DMS53 treated with DMSO at 0.1 percent for 48 hours (cell line): Measurements from ENCODE around the gene PAPPA.

Source experiments
- DNase-seq: peaks from one replicate; lab custom pipeline; 2025; ENCODE audit not compliant: unreplicated experiment; lab: John Stamatoyannopoulos, UW

The PAPPA gene

DNA sequence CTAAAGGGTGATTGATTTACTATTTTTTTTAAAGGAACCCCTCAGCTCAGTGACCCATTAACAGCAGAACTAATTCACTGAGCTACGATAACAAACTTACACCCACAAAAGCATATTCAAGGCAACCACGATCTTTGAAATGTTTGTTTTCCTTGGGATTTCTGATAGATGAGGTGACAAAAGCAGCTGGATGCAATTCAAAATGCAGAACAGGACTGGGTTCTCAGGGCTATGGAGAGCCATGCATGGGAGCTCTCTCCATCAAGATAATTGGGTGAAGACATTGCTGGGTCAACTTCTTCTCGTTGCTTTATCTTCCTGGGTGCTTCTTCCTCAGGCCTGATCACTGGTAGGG, 60.1 kb downstream of the PAPPA start:
- no peak for DNase-seq

DNA sequence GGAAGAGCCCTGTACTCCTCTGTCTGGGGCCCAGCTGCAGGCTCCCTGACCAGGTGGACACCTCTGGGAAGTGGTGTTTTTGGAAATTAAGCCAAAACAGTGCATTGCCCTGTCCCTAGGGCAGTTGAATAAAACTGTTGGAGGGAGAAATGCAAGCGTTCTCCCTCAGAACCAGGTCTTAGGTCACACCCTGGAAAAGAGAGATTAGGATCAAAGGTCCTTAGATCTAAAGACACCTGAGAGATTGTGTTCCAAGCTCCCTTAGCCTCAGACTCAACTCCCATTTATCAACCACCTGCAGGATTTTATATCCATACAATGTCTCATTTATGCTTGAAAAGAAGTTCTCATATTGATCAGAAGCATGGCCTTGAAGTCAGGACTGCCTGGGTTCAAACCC, 64.8 kb downstream of the PAPPA start:
- DNase-seq: no peak

DNA sequence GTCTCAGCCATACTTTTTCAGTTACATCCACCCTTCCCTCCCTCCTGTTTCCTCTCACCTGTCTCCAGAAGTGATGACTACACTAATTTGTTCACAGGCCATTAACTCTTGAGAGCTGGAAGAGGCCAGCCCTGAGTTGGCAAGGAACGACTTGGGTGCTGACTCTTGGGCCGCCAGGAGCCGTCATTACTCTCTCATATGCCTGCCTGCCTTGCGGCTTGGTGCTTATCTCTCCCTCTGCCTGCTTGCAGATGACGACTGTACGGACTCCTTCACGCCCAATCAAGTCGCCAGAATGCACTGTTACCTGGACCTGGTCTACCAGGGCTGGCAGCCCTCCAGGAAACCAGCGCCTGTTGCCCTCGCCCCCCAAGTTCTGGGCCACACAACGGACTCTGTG, 66.1 kb downstream of the PAPPA start:
- peak; percentile 40 for DNase-seq

DNA sequence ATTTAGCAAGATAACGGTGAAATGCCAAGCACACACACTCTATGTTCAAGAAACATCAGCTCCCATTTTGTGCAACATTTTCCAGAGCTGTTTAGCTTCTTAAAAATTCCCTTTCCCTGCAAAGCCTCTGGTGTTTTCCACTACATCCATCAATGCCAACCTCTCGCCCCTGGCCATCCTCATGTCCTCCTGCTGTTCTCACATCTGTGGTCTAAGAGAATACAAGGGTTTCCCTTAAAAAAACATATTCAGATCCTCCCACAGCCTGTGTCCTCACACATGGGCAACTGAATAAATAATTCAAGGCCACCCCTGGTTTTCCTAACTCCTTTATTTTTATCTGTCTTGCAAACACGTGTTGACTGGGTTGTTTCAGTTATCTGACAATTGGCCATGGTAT, 70.3 kb downstream of the PAPPA start:
- DNase-seq: no peak

DNA sequence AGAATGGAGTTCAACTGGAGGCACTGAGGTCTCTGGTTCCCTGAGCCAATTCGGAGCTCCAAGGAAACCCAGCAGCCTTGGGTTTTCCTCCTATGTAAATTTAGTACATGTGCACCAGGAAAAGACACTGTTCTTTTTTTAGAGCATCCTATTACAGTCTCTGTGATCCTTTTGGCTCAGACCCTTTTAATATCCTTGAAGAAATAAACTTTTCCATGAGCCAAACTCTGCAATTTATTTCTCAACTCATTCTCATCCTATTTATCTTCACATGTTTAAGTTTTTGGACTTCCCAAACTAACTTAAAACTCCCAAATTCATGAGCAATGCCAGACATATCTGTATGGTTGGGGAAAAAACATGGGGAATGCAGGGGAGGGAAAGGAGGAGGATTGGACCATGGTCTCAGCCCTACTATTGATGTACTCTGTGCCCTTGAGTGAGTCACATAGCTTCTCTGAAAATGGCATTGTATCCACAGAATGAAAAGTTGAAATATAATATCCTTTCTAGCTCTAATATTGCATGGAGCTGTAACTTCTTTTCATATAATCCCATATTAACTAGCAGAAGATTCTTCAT, 76.6 kb downstream of the PAPPA start:
- DNase-seq: no peak

DNA sequence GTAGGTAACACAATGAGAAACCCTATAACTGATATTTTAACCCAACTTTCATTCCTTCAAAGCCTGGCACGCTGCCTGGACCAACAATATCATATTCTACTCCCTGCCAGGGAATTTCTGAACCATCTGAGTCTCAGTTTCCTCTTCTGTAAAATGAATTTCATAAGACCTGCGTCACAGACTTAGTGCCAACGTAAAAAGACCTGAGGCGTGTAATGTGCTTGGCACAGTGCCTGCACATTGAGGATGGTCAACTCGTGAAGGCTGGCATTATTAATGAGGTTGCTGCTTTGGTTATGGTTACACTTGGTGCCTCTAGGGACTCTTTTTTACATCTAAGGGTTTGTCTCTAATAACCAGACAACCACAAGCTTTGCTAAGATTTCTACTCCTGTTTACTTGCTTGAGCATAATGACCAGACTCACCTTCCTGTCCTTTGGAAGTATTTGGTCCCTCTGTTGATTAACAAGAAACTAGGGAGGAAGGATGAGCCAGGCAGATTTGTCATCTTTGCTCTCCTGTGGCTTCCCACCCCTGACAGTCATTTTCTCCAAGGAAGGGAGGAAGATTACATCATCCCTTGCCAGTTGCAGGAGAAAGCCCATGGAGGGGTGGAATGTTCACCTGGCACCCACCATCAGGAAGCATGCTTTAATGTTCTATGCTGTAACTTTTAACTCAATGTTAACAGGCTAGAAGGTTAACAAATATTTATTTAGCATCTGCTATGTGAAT, 79.0 kb downstream of the PAPPA start:
- no peak for DNase-seq

DNA sequence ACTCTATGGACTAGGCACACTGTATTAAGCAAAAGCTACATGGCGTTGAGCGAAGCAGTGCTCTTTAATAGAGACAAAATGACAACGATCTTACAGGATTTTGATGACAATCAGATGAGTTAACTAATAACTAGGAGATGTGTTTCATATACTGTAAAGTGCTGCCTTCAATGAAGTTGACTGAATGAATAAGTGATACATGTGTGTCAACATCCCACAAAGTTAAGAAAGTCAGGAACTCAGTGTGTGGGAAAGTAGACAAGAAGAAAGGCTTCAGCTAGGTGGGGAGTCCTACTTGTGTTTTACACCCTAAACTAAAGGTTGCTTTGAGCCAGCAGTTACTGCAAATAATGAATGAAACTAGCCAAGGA, 79.6 kb downstream of the PAPPA start:
- DNase-seq: no peak

DNA sequence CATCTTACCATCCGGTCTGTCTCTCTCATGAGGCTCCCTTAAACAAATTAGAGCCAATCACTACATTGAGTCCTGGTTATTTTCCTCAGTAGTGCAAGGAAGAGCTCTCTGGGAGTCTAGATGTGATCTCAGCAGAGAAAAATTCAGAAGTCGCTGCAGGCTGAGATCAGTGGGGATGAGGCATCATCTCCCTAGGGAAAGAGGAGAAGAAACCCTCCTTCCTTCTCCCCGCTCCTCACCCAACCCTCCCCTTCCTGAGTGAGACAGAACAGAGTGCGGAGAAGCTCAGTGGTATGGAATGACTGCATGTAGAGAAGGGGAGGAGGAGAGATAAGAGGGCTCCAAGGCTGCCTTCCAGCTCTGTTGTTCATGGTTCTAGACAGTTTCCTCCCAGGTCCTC, 80.5 kb downstream of the PAPPA start:
- no peak for DNase-seq

DNA sequence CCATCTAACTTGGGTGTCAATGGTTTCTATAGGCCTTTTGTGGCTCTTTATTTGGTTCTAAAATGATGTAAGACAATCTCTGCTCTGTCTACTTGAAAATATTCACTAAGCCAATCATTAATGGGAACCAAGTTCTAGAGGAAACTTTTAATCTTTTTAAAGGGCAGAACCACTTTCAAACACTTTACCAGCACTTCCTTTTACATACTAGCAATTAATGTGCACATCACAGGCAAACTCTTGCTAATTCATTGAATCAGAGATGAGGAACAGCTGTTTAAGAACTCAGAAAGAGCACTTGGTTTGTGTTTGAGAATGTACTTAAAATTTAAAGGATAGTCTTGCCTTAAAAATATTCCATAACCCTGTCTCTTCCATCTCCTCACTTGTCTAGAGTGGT, 83.4 kb downstream of the PAPPA start:
- DNase-seq: no peak

DNA sequence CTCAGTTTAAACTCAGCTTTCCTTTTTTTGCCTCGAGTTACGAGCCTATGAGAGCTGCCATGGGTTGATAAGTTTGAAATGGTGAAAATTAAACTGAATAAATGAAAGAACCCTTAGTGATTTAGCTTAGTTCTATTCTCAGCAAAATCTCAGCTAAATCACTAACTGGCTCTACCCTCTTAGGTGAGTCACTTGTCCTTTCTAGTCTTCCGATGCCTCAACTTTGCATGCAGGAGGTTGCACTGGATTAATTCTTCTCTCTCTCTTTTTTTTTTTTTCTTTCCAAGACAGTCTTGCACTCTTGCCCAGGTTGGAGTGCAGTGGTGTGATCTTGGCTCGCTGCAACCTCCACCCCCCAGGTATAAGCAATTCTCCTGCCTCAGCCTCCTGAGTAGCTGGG, 83.9 kb downstream of the PAPPA start:
- no peak for DNase-seq

DNA sequence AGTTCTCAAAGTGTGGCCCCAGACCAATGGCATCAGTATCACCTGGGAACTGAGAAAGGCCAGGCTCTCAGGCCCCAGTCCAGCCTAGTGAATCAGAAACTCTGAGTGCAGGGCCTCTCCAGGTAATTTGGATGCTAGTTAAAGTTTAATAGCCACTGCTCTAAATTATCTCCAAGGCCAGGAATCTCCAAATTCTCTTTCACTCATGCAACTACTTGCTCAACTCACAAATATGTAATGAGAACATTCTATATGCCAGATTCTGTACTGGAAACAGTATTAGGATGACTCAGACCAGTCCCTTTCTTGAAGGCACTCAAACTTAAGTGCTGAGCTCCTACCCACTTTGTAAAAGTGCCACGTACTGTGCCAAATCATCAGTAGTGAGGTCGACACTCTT, 84.6 kb downstream of the PAPPA start:
- no peak for DNase-seq

DNA sequence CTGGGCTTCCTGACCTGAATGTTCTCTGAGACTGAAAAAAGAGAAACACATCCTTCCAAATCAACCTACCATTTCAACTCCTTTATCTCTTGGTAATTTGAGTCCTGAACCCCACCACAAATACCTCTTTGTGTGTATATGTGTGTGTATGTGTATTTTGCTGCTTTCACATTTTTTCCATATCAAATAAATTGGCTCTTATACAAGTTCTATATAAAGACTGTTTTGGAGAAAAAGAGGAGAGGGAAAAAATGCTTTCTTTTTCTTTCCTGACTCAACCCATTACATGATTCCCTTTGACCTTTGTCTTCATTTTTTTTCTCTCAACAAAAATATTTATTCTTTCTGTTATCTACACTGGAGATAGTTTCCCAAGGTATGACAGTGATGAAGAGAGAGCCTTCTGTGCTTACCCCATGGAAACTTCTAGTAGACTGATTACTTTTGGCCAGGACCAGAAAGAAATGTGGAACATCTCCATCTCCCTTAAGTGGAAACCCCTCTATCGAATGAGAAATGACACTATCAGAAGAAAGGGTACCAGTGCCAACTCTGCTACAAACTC, 85.3 kb downstream of the PAPPA start:
- no peak for DNase-seq

DNA sequence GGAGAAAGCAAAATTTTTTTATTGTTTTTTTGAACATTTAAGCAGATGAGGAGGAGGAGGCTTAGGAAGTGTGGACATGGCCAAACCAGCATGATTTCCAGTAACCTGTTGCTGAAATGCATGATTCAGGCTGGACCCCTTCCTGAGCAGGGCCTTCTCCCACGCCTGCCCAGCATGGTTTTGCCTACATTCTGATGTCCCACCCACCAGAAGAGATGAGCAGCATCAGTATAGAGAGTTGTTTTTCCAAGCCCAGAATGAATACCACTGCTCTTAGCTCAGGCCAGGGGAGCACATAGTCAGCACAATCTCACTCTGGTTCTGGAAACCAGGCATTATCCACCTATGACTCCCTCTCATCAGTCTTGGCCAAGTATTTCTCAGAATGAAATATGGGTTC, 90.1 kb downstream of the PAPPA start:
- DNase-seq: no peak

DNA sequence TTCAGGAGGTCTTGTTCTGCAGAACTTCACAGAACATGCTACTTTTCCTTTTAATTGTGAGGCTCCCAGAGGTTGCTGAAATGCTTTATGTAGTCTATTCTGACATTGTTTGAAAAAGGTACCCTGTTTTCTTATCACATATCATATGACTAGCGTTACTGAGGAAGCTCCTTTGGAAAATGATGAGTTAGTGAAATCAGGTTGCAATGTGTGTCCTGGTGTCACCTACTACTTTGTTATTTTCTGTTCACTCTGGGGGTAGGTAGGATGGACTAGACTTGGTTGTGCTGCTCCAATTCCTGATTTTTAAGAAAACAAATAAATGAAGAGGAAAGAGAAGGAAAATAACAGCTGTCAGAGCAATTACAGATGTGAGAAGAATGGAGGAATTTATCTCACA, 93.7 kb downstream of the PAPPA start:
- no peak for DNase-seq

DNA sequence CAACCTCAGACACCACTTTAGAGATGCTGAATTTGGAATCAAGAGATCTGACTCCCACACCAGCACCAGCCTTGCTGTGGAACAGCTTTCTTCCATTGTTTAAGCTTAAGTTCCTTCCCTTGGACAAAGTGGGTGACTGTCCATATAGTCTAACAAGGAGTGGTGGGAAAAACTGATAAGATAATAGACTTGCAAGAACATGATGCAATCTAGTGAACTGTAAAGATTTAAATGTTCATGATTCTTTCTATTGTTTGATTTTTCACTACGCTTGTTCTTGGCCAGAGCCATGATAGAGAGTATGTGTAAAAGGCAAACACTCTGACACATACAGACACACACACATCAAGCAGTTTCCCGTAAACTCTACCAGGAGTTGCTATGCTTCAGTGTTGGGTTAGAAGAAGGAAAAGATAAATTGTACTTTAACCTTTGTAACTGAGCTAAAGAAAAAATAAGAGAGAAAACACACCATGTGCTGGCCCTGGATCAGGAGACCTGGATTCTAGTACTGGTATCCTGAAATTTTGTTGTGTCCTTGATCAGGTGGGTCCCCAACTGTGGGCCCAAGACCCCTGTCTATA, 94.3 kb downstream of the PAPPA start:
- no peak for DNase-seq

DNA sequence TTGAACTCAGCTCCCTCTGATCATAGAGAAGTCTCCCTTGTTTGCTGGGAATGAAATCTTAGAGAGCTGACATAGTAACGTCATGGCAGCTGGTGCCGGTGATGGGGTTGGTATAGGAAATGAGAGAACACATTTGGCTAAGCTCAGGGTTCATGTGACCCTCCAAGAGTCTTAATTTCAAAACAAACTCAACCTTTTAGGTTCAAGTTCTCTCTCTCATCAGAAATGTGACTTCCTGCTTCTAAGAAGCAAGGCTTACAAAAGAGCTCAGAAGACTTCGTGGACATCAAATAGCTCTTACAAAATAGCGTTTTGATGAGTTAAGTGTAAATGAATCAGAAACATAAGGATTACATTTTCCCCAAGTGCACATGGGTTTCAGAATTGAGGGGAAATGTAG, 97.3 kb downstream of the PAPPA start:
- DNase-seq: no peak

DNA sequence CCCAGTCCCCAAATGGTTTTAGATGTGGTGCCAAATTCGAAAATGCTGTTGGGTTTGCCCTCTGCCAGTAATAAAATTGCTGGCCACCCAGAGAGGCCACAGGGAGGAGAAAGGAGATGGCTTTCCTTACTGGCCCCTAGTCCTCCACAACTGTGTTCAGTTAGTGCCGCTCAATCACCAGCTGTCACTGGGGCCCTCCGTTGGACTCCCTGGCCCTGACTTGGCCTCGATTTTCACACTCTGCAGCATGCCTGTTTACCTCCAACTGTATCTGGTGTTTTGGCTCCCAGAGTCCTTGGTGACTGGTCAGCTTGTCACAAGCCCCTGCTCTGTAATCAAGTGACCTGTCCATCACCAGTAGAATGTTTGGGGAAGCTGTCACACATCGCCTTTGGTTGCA, 97.8 kb downstream of the PAPPA start:
- DNase-seq: no peak

DNA sequence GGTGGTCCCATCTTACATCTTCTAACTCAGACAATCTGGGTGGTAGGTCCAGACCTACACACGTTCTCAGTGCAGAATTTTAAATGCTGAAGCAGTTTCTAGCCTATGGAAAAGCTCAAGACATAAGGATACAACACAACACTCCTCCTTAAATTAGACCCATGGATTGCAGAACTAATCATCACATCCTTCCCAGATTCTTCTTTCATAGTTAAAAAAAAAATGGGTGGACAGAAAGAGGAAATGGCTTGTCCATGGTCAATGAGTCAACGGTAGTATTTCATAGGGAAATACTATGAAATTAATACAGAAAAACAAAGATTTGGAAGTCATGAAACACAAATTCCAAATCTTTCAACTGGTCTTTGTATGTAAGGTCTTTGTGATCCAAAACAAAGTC, 106.9 kb downstream of the PAPPA start:
- DNase-seq: no peak

DNA sequence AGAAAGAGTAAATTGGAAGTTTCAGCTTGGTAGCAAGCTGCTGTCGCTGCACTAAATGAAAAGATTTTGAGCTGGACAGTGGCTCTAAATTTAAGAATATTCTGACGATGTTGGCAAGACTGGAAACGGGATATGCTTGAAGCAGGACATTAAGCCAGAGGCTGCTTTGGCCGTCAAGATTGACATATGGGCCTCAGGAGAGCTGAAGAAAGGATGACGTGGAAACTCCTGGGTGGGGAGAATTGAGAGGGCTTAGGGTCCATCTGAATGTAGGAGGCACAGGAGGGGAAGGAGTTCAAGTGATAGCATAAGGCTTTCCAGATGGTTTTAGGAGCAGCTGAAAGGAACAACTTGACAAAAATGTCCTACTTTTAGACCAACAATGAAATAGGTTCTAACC, 108.9 kb downstream of the PAPPA start:
- DNase-seq: no peak

DNA sequence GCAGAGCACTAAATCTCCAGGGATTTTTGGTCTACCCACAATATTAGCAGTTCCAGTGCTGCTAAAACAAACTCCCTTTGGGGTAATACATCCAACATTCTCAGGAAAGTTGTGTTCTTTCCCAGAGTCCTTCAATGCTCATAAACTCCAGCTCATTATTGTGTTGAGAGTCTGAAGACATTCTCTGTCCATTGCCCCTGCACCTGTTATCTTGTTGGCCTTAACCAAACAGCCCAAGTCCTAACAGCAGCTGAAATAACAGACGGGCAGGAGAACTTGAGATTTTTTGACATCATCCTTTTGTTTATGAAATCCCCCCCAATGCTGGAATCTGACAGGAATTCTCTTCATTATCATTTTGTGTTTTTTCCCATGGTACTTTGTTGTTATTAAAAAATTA, 110.8 kb downstream of the PAPPA start:
- DNase-seq: peak; percentile 32

DNA sequence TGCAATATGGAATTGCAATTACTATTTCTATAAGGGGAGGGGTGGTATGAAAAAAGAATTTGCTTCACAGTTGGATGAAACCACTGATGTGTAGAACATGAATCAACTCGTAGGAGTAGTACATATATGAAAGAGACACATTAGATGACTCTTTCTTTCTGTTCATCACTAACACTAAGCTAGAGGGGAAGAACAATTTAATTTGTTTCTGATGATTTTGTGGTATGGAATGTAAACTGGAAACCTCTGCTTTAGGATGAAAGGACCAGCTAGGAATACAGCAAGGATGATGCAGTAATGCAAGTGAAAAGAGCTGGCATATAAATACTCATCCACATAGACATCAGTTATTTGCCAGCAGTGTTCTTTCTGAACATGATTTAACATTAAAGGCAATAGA, 113.4 kb downstream of the PAPPA start:
- DNase-seq: no peak

DNA sequence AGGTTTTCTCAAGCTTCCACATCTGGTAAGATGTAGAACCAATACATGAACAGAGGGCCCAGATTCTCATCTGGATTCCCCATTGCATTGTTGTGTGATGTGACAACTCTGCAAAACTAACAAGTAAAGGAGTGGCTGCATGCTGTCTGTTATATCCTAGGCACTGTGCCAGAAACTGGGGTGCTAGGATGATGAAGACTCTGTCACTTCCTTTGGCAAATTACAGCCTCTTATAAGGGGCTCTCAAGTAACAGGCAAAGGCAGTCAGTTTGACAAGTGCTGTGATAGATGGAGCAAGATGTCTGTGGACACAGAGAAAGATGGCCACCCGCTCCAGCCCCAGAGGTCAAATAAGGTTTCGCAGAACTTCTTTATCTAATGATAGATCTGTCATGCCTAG, 115.7 kb downstream of the PAPPA start:
- DNase-seq: no peak

DNA sequence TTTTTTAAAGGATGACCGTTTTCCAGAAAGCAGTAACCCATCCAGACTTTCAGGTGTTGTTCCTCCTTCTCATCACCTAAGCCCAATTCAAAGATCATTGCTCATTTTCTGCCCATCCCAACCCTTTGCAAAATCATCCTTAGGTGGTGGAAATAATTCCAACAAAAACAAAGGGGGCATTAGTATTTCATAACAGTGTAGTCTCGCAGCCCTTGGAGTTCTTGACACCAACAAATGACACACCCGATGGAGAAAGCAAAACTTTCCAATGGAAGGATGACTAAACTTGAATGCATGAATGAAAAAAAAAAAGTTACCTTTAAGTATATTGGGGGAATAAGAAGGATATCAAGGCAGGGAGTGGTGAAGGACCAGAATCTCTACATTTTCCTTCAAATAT, 117.0 kb downstream of the PAPPA start:
- no peak for DNase-seq
